ENCODE results near the gene LYPD4. TPM values are rescaled to one million over a fixed set of nuclear protein-coding genes. Genes with fewer than 3 reads are reported as not detected.

Gene LYPD4
- total and polyA plus RNA-seq, 2 experiments from 2014 or later: not detected

DNA sequence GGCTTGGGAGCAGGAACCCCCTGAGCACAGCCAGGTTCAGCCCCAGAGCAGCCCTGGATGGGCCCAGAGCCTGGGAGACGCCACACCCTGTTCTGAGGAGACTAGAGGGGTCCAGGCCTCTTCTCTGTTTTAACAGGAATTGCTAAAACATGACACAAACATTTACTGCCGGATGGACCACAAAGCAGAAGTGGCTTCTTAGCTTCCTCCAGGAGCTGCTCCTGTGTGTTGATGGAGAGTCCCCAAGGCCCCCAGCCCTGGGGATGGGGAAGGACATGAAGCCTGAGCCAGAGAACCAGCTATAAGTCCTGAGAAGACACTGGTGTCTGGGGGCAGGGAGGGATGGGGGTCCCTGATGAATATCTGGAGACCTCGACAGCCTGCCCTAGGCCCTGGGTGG, 33.4 kb downstream of the LYPD4 start:
- TF ChIP-seq, protein P1, sequence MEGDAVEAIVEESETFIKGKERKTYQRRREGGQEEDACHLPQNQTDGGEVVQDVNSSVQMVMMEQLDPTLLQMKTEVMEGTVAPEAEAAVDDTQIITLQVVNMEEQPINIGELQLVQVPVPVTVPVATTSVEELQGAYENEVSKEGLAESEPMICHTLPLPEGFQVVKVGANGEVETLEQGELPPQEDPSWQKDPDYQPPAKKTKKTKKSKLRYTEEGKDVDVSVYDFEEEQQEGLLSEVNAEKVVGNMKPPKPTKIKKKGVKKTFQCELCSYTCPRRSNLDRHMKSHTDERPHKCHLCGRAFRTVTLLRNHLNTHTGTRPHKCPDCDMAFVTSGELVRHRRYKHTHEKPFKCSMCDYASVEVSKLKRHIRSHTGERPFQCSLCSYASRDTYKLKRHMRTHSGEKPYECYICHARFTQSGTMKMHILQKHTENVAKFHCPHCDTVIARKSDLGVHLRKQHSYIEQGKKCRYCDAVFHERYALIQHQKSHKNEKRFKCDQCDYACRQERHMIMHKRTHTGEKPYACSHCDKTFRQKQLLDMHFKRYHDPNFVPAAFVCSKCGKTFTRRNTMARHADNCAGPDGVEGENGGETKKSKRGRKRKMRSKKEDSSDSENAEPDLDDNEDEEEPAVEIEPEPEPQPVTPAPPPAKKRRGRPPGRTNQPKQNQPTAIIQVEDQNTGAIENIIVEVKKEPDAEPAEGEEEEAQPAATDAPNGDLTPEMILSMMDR (IDR thresholded peaks at IDR 0.05; ENCODE audit: low read depth, low read length): no peak
- no peak for DNase-seq (ENCODE audit: low read depth in 1 of 2, low spot score in 1 of 2)
- Histone ChIP-seq H3K9me3 (ENCODE audit: low read depth) (no peaks in the 10 kb centered on the region), H3K4me1 (ENCODE audit: low read depth) (no peaks in the 10 kb centered on the region), H3K4me3 (no peak overlapping the region), H3K27me3 (no peaks in the 10 kb centered on the region), H3K36me3 (no peaks in the 10 kb centered on the region), H3K27ac (no peak overlapping the region)

DNA sequence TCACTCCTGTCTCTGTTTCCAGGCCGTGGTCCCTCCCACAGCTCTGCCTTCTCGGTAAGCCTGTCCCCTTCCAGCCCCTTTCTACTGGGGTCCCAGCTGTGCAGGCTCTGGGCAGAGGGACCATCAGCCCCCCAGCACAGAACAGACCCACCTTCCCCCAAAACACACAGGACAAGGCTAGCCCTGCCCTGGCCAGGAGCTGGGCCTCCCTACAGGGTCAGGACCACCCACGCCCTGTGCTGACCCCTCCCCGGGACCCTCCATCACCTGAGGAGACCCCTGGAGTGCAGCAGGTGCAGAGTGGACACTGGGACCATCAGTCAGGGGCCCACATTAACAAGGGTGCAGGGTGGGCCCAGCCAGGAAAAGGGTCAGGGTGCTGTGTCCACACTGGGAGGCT, 34.2 kb downstream of the LYPD4 start:
- Histone ChIP-seq H3K27me3 (no peaks in the 10 kb centered on the region), H3K4me1 (ENCODE audit: low read depth) (no peaks in the 10 kb centered on the region), H3K9me3 (ENCODE audit: low read depth) (no peaks in the 10 kb centered on the region), H3K36me3 (no peaks in the 10 kb centered on the region), H3K4me3 (no peak overlapping the region), H3K27ac (no peak overlapping the region)
- TF ChIP-seq, protein P1 (IDR thresholded peaks at IDR 0.05; ENCODE audit: low read depth, low read length): no peak
- no peak for DNase-seq (ENCODE audit: low read depth in 1 of 2, low spot score in 1 of 2)

DNA sequence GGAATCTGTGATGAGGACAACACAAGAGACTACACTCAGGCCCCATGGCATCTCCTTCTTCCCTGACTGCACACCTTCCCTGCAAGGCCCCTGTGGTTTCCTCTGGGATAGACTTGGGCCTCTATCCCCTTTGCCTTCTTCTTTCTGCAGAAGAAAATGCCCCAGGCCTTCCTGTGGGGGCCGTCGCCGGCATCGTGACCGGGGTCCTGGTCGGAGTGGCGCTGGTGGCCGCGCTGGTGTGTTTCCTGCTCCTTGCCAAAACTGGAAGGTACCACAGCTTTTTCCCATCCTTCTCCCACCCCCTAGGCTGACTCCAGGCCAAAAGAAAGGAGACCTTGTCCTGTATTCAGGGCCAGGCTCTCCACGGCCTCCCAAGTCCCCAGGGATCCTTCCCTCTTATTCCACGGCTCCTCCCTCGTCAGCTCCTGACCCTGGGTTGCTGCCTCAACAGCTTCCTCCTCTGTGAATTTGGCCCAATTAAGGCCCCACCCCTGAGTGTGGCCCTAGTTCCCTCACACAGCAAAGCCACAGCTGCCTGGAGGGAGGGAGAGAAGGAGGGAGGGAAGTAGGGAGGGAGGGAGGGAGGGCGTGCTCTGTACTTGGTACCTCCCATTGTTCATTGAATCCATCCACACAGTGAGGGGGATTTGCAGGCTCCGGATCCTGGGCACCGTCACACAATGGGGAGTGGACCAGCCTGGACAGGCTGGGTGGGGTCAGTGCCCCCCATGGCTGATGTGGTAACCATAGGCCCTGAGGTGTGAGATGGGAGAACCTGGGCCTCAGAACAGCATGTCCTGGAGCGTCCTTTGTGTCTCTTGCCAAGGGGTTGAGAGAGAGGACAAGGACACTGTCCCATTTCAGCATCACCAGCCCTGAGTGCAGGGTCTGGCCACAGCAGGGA, 35.6 kb downstream of the LYPD4 start:
- TF ChIP-seq, protein P1 (IDR thresholded peaks at IDR 0.05; ENCODE audit: low read depth, low read length): no peak
- Histone ChIP-seq H3K27ac (no peak overlapping the region), H3K4me3 (no peak overlapping the region), H3K9me3 (ENCODE audit: low read depth) (no peaks in the 10 kb centered on the region), H3K4me1 (ENCODE audit: low read depth) (no peaks in the 10 kb centered on the region), H3K27me3 (no peaks in the 10 kb centered on the region), H3K36me3 (no peaks in the 10 kb centered on the region)
- DNase-seq (ENCODE audit: low read depth in 1 of 2, low spot score in 1 of 2): no peak

DNA sequence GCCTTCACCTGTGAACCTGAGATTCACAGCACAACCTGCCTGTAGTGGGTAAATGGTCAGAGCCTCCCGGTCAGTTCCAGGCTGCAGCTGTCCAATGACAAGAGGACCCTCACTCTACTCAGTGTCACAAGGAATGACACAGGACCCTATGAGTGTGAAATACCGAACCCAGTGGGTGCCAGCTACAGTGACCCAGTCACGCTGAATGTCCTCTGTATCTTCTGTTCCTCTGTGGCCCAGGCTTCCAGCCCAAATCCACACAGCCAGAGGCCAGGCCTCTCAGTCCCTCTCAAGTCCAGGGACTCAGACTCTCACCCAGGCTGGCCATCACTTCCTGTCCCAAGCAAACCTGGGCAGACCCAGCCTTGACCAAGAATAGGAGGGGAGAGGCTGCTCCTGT, 37.3 kb downstream of the LYPD4 start:
- TF ChIP-seq, protein P1 (IDR thresholded peaks at IDR 0.05; ENCODE audit: low read depth, low read length): no peak
- Histone ChIP-seq H3K27ac (no peak overlapping the region), H3K9me3 (ENCODE audit: low read depth) (no peaks in the 10 kb centered on the region), H3K27me3 (no peaks in the 10 kb centered on the region), H3K36me3 (no peaks in the 10 kb centered on the region), H3K4me3 (no peak overlapping the region), H3K4me1 (ENCODE audit: low read depth) (no peaks in the 10 kb centered on the region)
- no peak for DNase-seq (ENCODE audit: low read depth in 1 of 2, low spot score in 1 of 2)

DNA sequence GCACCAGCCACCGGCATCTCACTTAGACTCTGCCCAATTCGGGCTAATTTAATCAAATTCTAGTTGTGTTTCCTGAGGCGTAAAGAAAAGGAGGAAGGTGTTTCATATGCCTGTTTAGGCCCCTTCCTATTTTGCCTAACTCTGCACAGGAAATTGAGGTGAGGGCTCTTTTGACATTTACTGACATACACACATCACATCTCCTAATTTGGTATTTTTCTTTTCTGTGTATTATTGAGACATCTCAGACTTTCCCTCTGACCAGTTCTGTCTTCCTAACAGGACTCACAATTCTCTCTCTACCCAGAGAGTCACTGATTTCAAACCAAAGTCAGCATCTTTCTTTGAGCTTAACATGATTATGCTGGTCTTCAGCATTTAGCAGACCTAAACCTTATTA, 40.1 kb downstream of the LYPD4 start:
- no peaks in the 10 kb centered on the region for H3K4me1 ChIP-seq (ENCODE audit: low read depth)
- H3K9me3 ChIP-seq (ENCODE audit: low read depth): no peaks in the 10 kb centered on the region
- no peaks in the 10 kb centered on the region for H3K27me3 ChIP-seq
- TF ChIP-seq, protein P1 (IDR thresholded peaks at IDR 0.05; ENCODE audit: low read depth, low read length): no peak
- no peak overlapping the region for H3K4me3 ChIP-seq
- DNase-seq (ENCODE audit: low read depth in 1 of 2, low spot score in 1 of 2): no peak
- H3K27ac ChIP-seq: no peak overlapping the region
- no peaks in the 10 kb centered on the region for H3K36me3 ChIP-seq

All from cardiac muscle cell (in vitro differentiated cells and primary cell).